ENCODE measurements around the gene RUNX1. TPM values are rescaled to one million over a fixed set of nuclear protein-coding genes. Genes with fewer than 3 reads are reported as not detected.

Gene RUNX1
- total and polyA plus RNA-seq, 2 donors (not counting 3 experiments of a cell fraction or from before 2014, with no cell fraction given), result 4.6 to 17.9 TPM

DNA sequence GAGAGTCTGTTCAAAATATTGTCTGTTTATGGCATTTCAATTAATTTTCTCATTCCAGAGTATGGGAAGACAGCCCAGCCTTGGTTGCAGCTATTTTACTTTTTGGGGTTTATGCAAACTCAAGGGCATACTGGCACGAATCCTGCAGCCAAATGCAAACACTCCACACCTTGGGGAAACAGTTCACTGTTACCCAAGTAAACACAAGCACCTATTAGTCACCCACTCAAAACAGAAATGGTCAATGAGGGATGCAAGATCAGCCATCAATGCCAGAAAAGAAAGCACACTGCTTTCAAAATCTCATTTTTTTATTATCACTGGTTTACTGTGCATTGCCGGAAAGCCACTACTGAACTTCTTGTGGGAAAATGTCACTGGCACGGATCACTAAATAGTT lies 170.6 kb downstream of the RUNX1 start:
- Histone ChIP-seq H3K36me3 (ENCODE audit: control insufficient read depth in 2 of 2, extremely low read depth in 1 of 2, insufficient read depth in 2 of 2, low read length in 2 of 2) (peaks cover 0 to 20% of the 10 kb centered on the region in 2 experiments), H3K4me3 (replicated peaks in 1 of 3; ENCODE audit: insufficient read depth in 1 of 3, low read depth in 1 of 3, low read length in 3 of 3) (no peak overlapping the region), H3K4me2 (ENCODE audit: insufficient read depth, low read length) (no peak overlapping the region), H3K79me2 (ENCODE audit: control insufficient read depth, insufficient read depth, low read length) (peaks cover 93% of the 10 kb centered on the region), H2AFZ (ENCODE audit: low read depth, low read length) (no peak overlapping the region), H3K4me1 (ENCODE audit: control insufficient read depth, extremely low read depth, insufficient read depth, low read length) (peaks cover 40% of the 10 kb centered on the region), H3K27ac (ENCODE audit: insufficient read depth, low read depth, low read length) (no peak overlapping the region), H3K9me1 (replicated peaks; ENCODE audit: control insufficient read depth, extremely low read depth, insufficient read depth, low read length) (no peaks in the 10 kb centered on the region), H3K27me3 (ENCODE audit: control insufficient read depth in 2 of 2, insufficient read depth in 2 of 2, low read length in 2 of 2) (no peaks in the 10 kb centered on the region), H4K20me1 (replicated peaks; ENCODE audit: control insufficient read depth, extremely low read depth, insufficient read depth, low read length) (no peaks in the 10 kb centered on the region), H3K9ac (replicated peaks; ENCODE audit: extremely low read depth, insufficient read depth, low read length) (no peak overlapping the region), H3K9me3 (replicated peaks; ENCODE audit: control insufficient read depth, insufficient read depth, low read length) (no peaks in the 10 kb centered on the region)
- FAIRE-seq (no peak), DNase-seq (ENCODE audit: low read depth, low spot score) (no peak)
- ChIA-PET POLR2A (no interaction called here), CTCF (interaction anchor here (0.7 to 1.7 kb wide), 3 partner anchors 11 to 96 kb away, joined by 3 to 5 read pairs (median 4); no protein-coding TSS in a partner anchor)
- no TSS peak for BruUV-seq (replicated peaks)
- dilution Hi-C loops (cut with MboI; ENCODE audit: extremely low pct_ligation_motif_present, low sequenced_read_pairs) (no loop called here), intact Hi-C loops (cut with micrococcal nuclease) (no loop called here)
- TF ChIP-seq, protein P1, sequence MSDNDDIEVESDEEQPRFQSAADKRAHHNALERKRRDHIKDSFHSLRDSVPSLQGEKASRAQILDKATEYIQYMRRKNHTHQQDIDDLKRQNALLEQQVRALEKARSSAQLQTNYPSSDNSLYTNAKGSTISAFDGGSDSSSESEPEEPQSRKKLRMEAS (IDR thresholded peaks at IDR 0.05; ENCODE audit: insufficient read depth, insufficient read length), result no peak
- no peak for TF ChIP-seq MYC (IDR thresholded peaks at IDR 0.05; ENCODE audit: low read depth, low read length)
- TF ChIP-seq, protein P2, sequence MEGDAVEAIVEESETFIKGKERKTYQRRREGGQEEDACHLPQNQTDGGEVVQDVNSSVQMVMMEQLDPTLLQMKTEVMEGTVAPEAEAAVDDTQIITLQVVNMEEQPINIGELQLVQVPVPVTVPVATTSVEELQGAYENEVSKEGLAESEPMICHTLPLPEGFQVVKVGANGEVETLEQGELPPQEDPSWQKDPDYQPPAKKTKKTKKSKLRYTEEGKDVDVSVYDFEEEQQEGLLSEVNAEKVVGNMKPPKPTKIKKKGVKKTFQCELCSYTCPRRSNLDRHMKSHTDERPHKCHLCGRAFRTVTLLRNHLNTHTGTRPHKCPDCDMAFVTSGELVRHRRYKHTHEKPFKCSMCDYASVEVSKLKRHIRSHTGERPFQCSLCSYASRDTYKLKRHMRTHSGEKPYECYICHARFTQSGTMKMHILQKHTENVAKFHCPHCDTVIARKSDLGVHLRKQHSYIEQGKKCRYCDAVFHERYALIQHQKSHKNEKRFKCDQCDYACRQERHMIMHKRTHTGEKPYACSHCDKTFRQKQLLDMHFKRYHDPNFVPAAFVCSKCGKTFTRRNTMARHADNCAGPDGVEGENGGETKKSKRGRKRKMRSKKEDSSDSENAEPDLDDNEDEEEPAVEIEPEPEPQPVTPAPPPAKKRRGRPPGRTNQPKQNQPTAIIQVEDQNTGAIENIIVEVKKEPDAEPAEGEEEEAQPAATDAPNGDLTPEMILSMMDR (IDR thresholded peaks at IDR 0.05; ENCODE audit: extremely low read depth in 1 of 2, insufficient read depth in 1 of 2, low read depth in 1 of 2, low read length in 2 of 2), result no peak
- TF ChIP-seq GATA2 (IDR thresholded peaks at IDR 0.05; ENCODE audit: insufficient read depth, insufficient read length, low read depth, low read length), result no peak
- no peak for TF ChIP-seq POLR2AphosphoS5 (IDR thresholded peaks at IDR 0.05; ENCODE audit: insufficient read depth, low read depth, low read length)
- TF ChIP-seq POLR2A (IDR thresholded peaks at IDR 0.05; ENCODE audit: low read depth, low read length), result no peak
- TF ChIP-seq EZH2 (IDR thresholded peaks at IDR 0.05; ENCODE audit: borderline replicate concordance, low read depth, low read length, severe bottlenecking), result no peak
- no peak for TF ChIP-seq FOS (IDR thresholded peaks at IDR 0.05; ENCODE audit: borderline replicate concordance, insufficient read depth, low read length)
- TF ChIP-seq JUN (IDR thresholded peaks at IDR 0.05; ENCODE audit: borderline replicate concordance, insufficient read depth, insufficient read length, low read depth), result no peak

Measured in endothelial cell of umbilical vein (primary cell).